Measurements from ENCODE around the gene CALM3.

The CALM3 gene

GRCh38 chr19:46634656-46635218 lies 33.6 kb downstream of the CALM3 start:
- H3K27ac ChIP-seq = no peak overlapping the region
- TF ChIP-seq CTCF (conservative IDR thresholded peaks at IDR 0.05) = no peak

GRCh38 chr19:46635920-46636761 lies 35.0 kb downstream of the CALM3 start, which contains the start of gene GNG8:
TSS of gene GNG8 (minus strand) at chr19:46636202. CDS start at chr19:46634682, 1,520 bp downstream.
- no peak for TF ChIP-seq CTCF (conservative IDR thresholded peaks at IDR 0.05)
- no peak within 1 kb of the TSS for H3K27ac ChIP-seq

GRCh38 chr19:46637224-46637623 lies 36.1 kb downstream of the CALM3 start:
- no peak for TF ChIP-seq CTCF (conservative IDR thresholded peaks at IDR 0.05)
- no peak overlapping the region for H3K27ac ChIP-seq

- no peak for TF ChIP-seq CTCF (conservative IDR thresholded peaks at IDR 0.05)
- peak overlapping the region; percentile 36; the same call in 1 of the 2 replicates for H3K27ac ChIP-seq
Measured at GRCh38 chr19:46639358-46640182, 38.4 kb downstream of the CALM3 start.

GRCh38 chr19:46640656-46641055 lies 39.5 kb downstream of the CALM3 start:
- no peak overlapping the region for H3K27ac ChIP-seq
- TF ChIP-seq CTCF (conservative IDR thresholded peaks at IDR 0.05) = no peak

- TF ChIP-seq CTCF (conservative IDR thresholded peaks at IDR 0.05) = no peak
- H3K27ac ChIP-seq = no peak overlapping the region
Measured at GRCh38 chr19:46644720-46645119, 43.6 kb downstream of the CALM3 start.

GRCh38 chr19:46646402-46646801 lies 45.3 kb downstream of the CALM3 start:
- TF ChIP-seq CTCF (conservative IDR thresholded peaks at IDR 0.05) = no peak
- no peak overlapping the region for H3K27ac ChIP-seq

All from VCaP (cell line).